ENCODE measurements around the gene TASP1. TPM values are rescaled to one million over a fixed set of nuclear protein-coding genes. Genes with fewer than 3 reads are reported as not detected.
"Not testable (repeated sequence)": the region's sequence is repeated elsewhere in the genome, so short reads cannot be mapped to it uniquely, and the experiment has no call there.

Gene TASP1
- polyA plus RNA-seq, 3 donors from 2014 or later, result 5.0 to 12.7 (median 6.8) TPM

GRCh38 chr20:13626724-13627123 is 12.0 kb downstream of the TASP1 start:
- Mint-ChIP-seq H3K27me3 (ENCODE audit: low read depth in 3 of 3) (no peaks in the 10 kb centered on the region), H3K4me1 (no peaks in the 10 kb centered on the region), H3K36me3 (peaks cover 10 to 20% (median 19%) of the 10 kb centered on the region in 3 donors), H3K27ac (no peak overlapping the region), H3K9me3 (no peaks in the 10 kb centered on the region), H3K4me3 (no peak overlapping the region)
- DNase-seq, result no peak

- Mint-ChIP-seq H3K4me3 (no peak overlapping the region), H3K4me1 (no peaks in the 10 kb centered on the region), H3K9me3 (no peaks in the 10 kb centered on the region), H3K36me3 (peaks cover 10 to 20% (median 19%) of the 10 kb centered on the region in 3 donors), H3K27ac (no peak overlapping the region), H3K27me3 (ENCODE audit: low read depth in 3 of 3) (no peaks in the 10 kb centered on the region)
- no peak for DNase-seq
Measured at GRCh38 chr20:13625304-13625979, 13.3 kb downstream of the TASP1 start.

DNA sequence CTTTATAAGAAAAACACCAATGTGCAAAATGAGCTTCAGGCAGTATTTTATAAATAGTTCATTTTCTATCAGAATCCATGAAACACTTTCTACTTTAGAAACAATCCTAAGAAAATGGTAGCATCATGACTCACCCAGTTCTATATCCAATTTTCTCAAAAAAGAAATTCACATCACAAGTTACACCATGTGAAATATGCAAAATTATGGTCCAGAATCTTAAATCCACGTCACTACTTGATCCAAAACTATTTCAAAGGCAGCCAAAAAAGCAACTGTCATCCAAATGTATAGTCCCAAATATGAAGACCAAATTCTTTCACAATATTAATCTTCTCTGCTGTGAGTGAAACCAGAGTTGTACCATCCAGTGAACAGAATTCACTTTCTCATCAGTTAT is 19.3 kb downstream of the TASP1 start:
- H3K36me3 Mint-ChIP-seq, result peaks cover 7 to 22% (median 11%) of the 10 kb centered on the region in 3 donors
- not testable (repeated sequence) for DNase-seq; H3K4me1 Mint-ChIP-seq; H3K4me3 Mint-ChIP-seq; H3K9me3 Mint-ChIP-seq; H3K27me3 Mint-ChIP-seq (ENCODE audit: low read depth in 3 of 3); H3K27ac Mint-ChIP-seq

- not testable (repeated sequence) for H3K4me1 Mint-ChIP-seq; H3K9me3 Mint-ChIP-seq; H3K27me3 Mint-ChIP-seq (ENCODE audit: low read depth in 3 of 3); DNase-seq; H3K27ac Mint-ChIP-seq; H3K4me3 Mint-ChIP-seq
- H3K36me3 Mint-ChIP-seq, result peaks cover 7 to 22% (median 11%) of the 10 kb centered on the region in 3 donors
Measured at GRCh38 chr20:13618456-13618855, 20.3 kb downstream of the TASP1 start.

DNA sequence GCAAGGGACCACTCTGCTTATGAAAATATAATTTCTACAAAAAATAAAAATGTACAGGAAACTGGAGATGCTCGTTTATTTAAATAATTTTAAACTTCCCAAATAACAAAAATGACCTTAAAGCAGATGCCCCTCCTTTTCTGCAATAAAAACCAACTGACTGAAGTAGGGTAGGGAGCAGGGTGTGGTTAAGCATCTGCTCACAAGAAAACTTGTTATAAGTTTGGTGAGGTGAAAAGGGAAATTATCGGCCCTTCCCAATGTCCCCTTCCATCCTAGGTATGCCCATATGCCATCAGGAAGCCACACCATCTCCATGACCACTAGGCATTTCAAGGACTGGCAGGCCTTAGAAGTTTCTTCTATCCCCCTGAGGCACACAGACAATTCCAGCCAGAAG is 21.1 kb downstream of the TASP1 start:
- DNase-seq; H3K4me3 Mint-ChIP-seq; H3K9me3 Mint-ChIP-seq; H3K27me3 Mint-ChIP-seq (ENCODE audit: low read depth in 3 of 3); H3K27ac Mint-ChIP-seq; H3K4me1 Mint-ChIP-seq: not testable (repeated sequence)
- H3K36me3 Mint-ChIP-seq, result peaks cover 7 to 19% (median 9%) of the 10 kb centered on the region in 3 donors

DNA sequence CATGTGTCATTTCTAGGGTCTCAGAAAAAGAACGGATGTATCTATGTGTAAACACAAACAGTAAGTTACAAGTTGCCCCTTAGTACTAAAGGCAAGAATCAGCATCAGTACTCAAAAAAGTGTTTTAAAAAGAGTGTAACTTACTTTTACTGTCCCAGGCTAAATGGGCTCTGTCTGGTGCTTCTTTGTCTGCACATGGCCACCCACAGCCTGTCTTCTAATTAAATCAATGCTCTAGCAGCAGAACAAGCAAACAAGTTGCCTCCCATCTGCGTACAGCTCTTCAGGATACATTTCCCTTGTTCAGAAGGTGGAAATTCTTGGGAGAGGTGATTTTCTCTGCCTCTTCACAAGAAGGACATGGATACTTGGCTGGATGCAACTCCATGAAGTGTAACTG is 22.0 kb downstream of the TASP1 start:
- H3K4me3 Mint-ChIP-seq; DNase-seq; H3K4me1 Mint-ChIP-seq; H3K27me3 Mint-ChIP-seq (ENCODE audit: low read depth in 3 of 3); H3K9me3 Mint-ChIP-seq: not testable (repeated sequence)
- Mint-ChIP-seq H3K36me3 (peaks cover 7 to 11% (median 7%) of the 10 kb centered on the region in 3 donors), H3K27ac (peak overlapping the region in 1 of 6 donors; percentile 21)

GRCh38 chr20:13613917-13614316 is 24.8 kb downstream of the TASP1 start:
- Mint-ChIP-seq H3K27ac (no peak overlapping the region), H3K36me3 (peaks cover 7 to 13% (median 9%) of the 10 kb centered on the region in 3 donors), H3K27me3 (ENCODE audit: low read depth in 3 of 3) (peaks cover 0 to 2% (median 0%) of the 10 kb centered on the region in 3 donors), H3K4me3 (no peak overlapping the region), H3K4me1 (peaks cover 0 to 2% of the 10 kb centered on the region in 2 donors), H3K9me3 (no peaks in the 10 kb centered on the region)
- DNase-seq, result no peak

GRCh38 chr20:13611611-13612125 is 27.1 kb downstream of the TASP1 start:
- Mint-ChIP-seq H3K4me3 (no peak overlapping the region), H3K9me3 (no peaks in the 10 kb centered on the region), H3K27me3 (ENCODE audit: low read depth in 3 of 3) (peaks cover 0 to 2% (median 0%) of the 10 kb centered on the region in 3 donors), H3K36me3 (peaks cover 7 to 15% (median 13%) of the 10 kb centered on the region in 3 donors), H3K4me1 (peaks cover 0 to 2% of the 10 kb centered on the region in 2 donors), H3K27ac (no peak overlapping the region)
- no peak for DNase-seq

DNA sequence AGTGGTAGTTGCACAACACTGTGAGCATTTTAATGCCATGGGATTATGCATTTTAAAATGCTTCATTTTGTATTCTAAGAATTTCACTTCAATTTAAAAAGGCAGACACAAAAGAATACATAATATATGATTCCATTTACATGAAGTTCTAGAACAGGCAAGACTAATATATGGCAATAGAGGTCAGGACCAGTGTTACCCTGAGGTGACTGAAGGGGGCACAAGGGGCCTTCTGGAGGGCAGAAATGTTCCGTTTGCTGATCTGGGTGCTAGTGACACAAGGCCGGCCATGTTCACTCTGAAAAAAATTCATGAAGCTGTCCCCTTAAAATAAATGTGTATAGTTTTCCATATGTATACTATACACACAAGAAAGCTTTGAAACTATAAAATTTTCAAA is 28.5 kb downstream of the TASP1 start:
- Mint-ChIP-seq H3K27me3 (ENCODE audit: low read depth in 3 of 3) (peaks cover 0 to 3% (median 0%) of the 10 kb centered on the region in 3 donors), H3K36me3 (peaks cover 6 to 19% (median 8%) of the 10 kb centered on the region in 3 donors), H3K4me3 (no peak overlapping the region), H3K9me3 (no peaks in the 10 kb centered on the region), H3K4me1 (no peaks in the 10 kb centered on the region), H3K27ac (no peak overlapping the region)
- no peak for DNase-seq

GRCh38 chr20:13608066-13608465 is 30.7 kb downstream of the TASP1 start:
- no peak overlapping the region for H3K4me3 Mint-ChIP-seq
- H3K27ac Mint-ChIP-seq, result no peak overlapping the region
- no peaks in the 10 kb centered on the region for H3K9me3 Mint-ChIP-seq
- H3K36me3 Mint-ChIP-seq, result peaks cover 11 to 30% (median 13%) of the 10 kb centered on the region in 3 donors
- DNase-seq, result no peak
- H3K4me1 Mint-ChIP-seq, result no peaks in the 10 kb centered on the region
- peaks cover 0 to 5% (median 0%) of the 10 kb centered on the region in 3 donors for H3K27me3 Mint-ChIP-seq (ENCODE audit: low read depth in 3 of 3)

- not testable (repeated sequence) for H3K27me3 Mint-ChIP-seq (ENCODE audit: low read depth in 3 of 3); H3K27ac Mint-ChIP-seq; H3K4me3 Mint-ChIP-seq; DNase-seq; H3K9me3 Mint-ChIP-seq
- H3K4me1 Mint-ChIP-seq, result peaks cover 8 to 36% of the 10 kb centered on the region in 2 donors
- peaks cover 3 to 22% (median 8%) of the 10 kb centered on the region in 3 donors for H3K36me3 Mint-ChIP-seq
Measured at GRCh38 chr20:13593423-13593822, 45.3 kb downstream of the TASP1 start.

DNA sequence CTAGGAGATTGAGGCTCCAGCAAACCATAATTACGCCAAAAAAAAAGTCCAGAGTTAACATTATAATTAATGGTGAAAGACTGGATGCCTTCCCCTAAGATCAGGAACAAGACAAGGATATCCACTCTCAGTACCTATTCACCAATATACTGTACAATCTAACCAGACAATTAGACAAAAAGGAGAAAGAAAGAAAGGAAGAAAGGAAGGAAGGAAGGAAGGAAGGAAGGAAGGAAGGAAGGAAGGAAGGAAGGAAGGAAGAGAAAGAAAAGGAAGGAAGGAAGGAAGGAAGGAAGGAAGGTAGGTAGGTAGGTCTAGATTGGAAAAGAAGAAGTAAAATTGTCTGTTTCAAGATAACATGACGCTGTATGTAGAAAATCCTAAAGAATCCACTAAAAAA is 50.7 kb downstream of the TASP1 start:
- Mint-ChIP-seq H3K27me3 (ENCODE audit: low read depth in 3 of 3) (peaks cover 0 to 6% (median 1%) of the 10 kb centered on the region in 3 donors), H3K36me3 (peaks cover 31 to 43% (median 39%) of the 10 kb centered on the region in 3 donors), H3K4me3 (no peak overlapping the region), H3K9me3 (peaks cover 0 to 12% (median 5%) of the 10 kb centered on the region in 6 donors), H3K4me1 (peaks cover 4 to 15% of the 10 kb centered on the region in 2 donors), H3K27ac (no peak overlapping the region)
- DNase-seq, result no peak

DNA sequence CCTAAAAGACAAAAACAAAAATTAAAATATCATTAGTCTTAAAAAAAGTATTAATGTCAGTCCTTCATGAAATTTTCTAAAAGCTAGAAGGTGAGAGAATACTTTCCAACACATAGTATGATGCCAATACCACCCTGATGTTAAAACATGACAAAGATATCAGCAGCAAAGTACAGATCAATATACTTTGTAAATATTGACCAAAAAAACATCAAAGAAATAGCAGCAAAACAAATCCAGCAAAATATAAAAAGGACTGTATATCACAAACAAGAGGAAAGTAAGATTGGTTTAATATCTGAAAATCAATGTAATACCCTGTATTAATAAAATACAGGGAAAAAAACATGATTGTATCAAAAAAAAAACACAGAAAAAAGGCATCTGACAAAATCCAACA is 51.4 kb downstream of the TASP1 start:
- H3K4me3 Mint-ChIP-seq, result no peak overlapping the region
- H3K4me1 Mint-ChIP-seq, result peaks cover 4 to 11% of the 10 kb centered on the region in 2 donors
- H3K9me3 Mint-ChIP-seq, result peaks cover 0 to 12% (median 5%) of the 10 kb centered on the region in 6 donors
- H3K27me3 Mint-ChIP-seq (ENCODE audit: low read depth in 3 of 3), result peaks cover 0 to 6% (median 1%) of the 10 kb centered on the region in 3 donors
- peaks cover 35 to 46% (median 43%) of the 10 kb centered on the region in 3 donors for H3K36me3 Mint-ChIP-seq
- no peak overlapping the region for H3K27ac Mint-ChIP-seq
- DNase-seq, result no peak

DNA sequence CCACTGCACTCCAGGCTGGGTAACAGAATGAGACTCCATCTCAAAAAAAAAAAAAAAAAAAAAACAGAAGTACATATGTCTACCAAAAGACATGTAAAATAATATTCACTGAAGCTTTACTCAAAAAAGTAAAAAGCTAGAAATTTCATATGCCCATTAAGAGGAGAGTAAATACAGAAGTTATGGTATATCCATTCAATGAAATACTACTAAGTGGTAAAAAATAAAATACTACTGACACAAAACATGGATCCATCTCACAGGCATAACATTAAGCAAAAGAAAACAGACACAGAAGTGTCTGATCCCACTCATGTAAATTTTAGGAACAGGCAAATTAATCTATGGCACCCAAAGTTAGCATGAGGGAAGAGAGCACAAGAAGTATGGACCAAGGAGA is 52.6 kb downstream of the TASP1 start:
- H3K27ac Mint-ChIP-seq, result no peak overlapping the region
- peaks cover 3 to 4% of the 10 kb centered on the region in 2 donors for H3K4me1 Mint-ChIP-seq
- H3K4me3 Mint-ChIP-seq, result no peak overlapping the region
- H3K27me3 Mint-ChIP-seq (ENCODE audit: low read depth in 3 of 3), result peaks cover 0 to 5% (median 1%) of the 10 kb centered on the region in 3 donors
- no peak for DNase-seq
- H3K9me3 Mint-ChIP-seq, result peaks cover 0 to 12% (median 5%) of the 10 kb centered on the region in 6 donors
- peaks cover 35 to 53% (median 50%) of the 10 kb centered on the region in 3 donors for H3K36me3 Mint-ChIP-seq
